Panc1 (cell line): ENCODE measurements around the gene MBOAT1. TPM values are rescaled to one million over a fixed set of nuclear protein-coding genes. Genes with fewer than 3 reads are reported as not detected.

Experiments
- ATAC-seq: fragments of 200-7000 bp; cut with Tn5 transposase; 2 replicates; pipeline ENCODE4 v1.9.1; 2020; ENCODE audit warnings: mild to moderate bottlenecking, moderate library complexity
- BruUV-seq: library from RNA; stranded (reverse); fragments of 400-500 nt; replicated peaks from 2 replicates; lab custom pipeline; 2021; lab: Mats Ljungman, UMichigan
- CTCF ChIA-PET: fragments of 300-600 bp; sonication (Branson Sonifier 250); formaldehyde crosslinking; loops from one replicate; lab custom pipeline; 2022; ENCODE audit warnings: antibody characterized with exemption; lab: Charles Lee
- POLR2A ChIA-PET: fragments of 300-600 bp; sonication (Branson Sonifier 250); formaldehyde crosslinking; loops from one replicate; lab custom pipeline; 2022; ENCODE audit warnings: antibody characterized with exemption; lab: Charles Lee
- DNase-seq: peaks from one replicate; pipeline ENCODE4 v3.0.0-alpha.2; 2010; ENCODE audit warnings: low read depth, low spot score
- H3K27ac ChIP-seq: 2 replicates; pipeline ENCODE4 v1.5.1; 2011; ENCODE audit warnings: mild to moderate bottlenecking, low read length, inconsistent platforms
- H3K27me3 ChIP-seq: fragments of 200-500 bp; sonication (Bioruptor generic); 2 replicates; pipeline ENCODE4 v1.6.0; 2014; ENCODE audit warnings: low read length, inconsistent platforms; ENCODE audit not compliant: control insufficient read depth, insufficient read depth
- H3K36me3 ChIP-seq: fragments of 200-500 bp; sonication (Bioruptor generic); 2 replicates; pipeline ENCODE4 v1.5.1; 2014; ENCODE audit warnings: inconsistent platforms, mild to moderate bottlenecking, low read length, moderate library complexity; ENCODE audit not compliant: control insufficient read depth, insufficient read depth
- H3K4me1 ChIP-seq: 2 replicates; pipeline ENCODE4 v1.5.1; 2011; ENCODE audit warnings: inconsistent platforms, mild to moderate bottlenecking, low read length, moderate library complexity; ENCODE audit not compliant: control insufficient read depth, insufficient read depth
- H3K4me3 ChIP-seq, 2 experiments: 2 replicates each; pipeline ENCODE4 v1.5.1; 2011 to 2012; ENCODE audit warnings: low read depth in 2 of 2, low read length in 2 of 2, mild to moderate bottlenecking in 2 of 2, inconsistent platforms in 1 of 2, moderate library complexity in 1 of 2
- H3K9me3 ChIP-seq: fragments of 200-500 bp; sonication (Bioruptor generic); 2 replicates; pipeline ENCODE4 v1.5.1; 2014; ENCODE audit warnings: low read depth, mild to moderate bottlenecking, inconsistent platforms, low read length, moderate library complexity; ENCODE audit not compliant: control insufficient read depth, insufficient read depth
- CTCF ChIP-seq: fragments of 450-650 bp; IDR thresholded peaks from 2 replicates; pipeline ENCODE4 v1.5.1; 2017; ENCODE audit warnings: mild to moderate bottlenecking
- POLR2AphosphoS5 ChIP-seq: IDR thresholded peaks from 2 replicates; pipeline ENCODE4 v1.6.1; 2012; ENCODE audit warnings: mild to moderate bottlenecking, low read depth, low read length, moderate library complexity
- REST ChIP-seq, 2 experiments: IDR thresholded peaks; 2 replicates each; pipeline ENCODE4 v1.6.1; 2011 to 2012; ENCODE audit warnings: low read depth in 2 of 2, control low read depth in 1 of 2, low read length in 1 of 2, mild to moderate bottlenecking in 1 of 2, moderate library complexity in 1 of 2; ENCODE audit not compliant: insufficient read depth in 1 of 2
- SIN3A ChIP-seq: IDR thresholded peaks from 2 replicates; pipeline ENCODE4 v1.6.1; 2012; ENCODE audit warnings: low read depth, mild to moderate bottlenecking, low read length, moderate library complexity, borderline replicate concordance; ENCODE audit not compliant: insufficient read depth
- TCF7L2 ChIP-seq: IDR thresholded peaks from 2 replicates; pipeline ENCODE4 v1.6.1; 2011; ENCODE audit warnings: mild to moderate bottlenecking, low read depth, low read length, inconsistent platforms
- in situ Hi-C: cut with HindIII; loops from 2 replicates; pipeline ENCODE4 v1.10.0; 2016; ENCODE audit warnings: low sequenced_read_pairs, low pct_unique_long_range_greater_than_20kb
- intact Hi-C: fragments of 100-400 bp; cut with micrococcal nuclease; formaldehyde crosslinking; loops from one replicate; pipeline ENCODE4 v1.10.0; 2022; ENCODE audit not compliant: unreplicated experiment
- total RNA-seq: library from RNA; stranded (reverse); gene quantifications from one replicate; pipeline ENCODE4 v1.2.1, GENCODE V29; 2021; ENCODE audit not compliant: unreplicated experiment

Gene MBOAT1
- total RNA-seq, 1 experiment from 2014 or later = 15.1 TPM

- H3K27ac ChIP-seq = no peak overlapping the region
- ATAC-seq = no peak
- TF ChIP-seq POLR2AphosphoS5 = no peak
- TF ChIP-seq CTCF = no peak
- TF ChIP-seq REST (IDR thresholded peaks at IDR 0.05; ENCODE audit: insufficient read depth in 1 of 2, low read depth in 2 of 2, low read length in 1 of 2) = no peak
- H3K36me3 ChIP-seq = no peaks in the 10 kb centered on the region
- in situ Hi-C loops = no loop called here
- H3K9me3 ChIP-seq = no peaks in the 10 kb centered on the region
- no peaks in the 10 kb centered on the region for H3K4me1 ChIP-seq
- DNase-seq = no peak
- BruUV-seq = no TSS peak
- ChIA-PET POLR2A (no interaction called here), CTCF (no interaction called here)
- intact Hi-C loops = no loop called here
- H3K27me3 ChIP-seq = no peaks in the 10 kb centered on the region
- no peak overlapping the region for H3K4me3 ChIP-seq
Measured at GRCh38 chr6:20183706-20184105, 28.6 kb downstream of the MBOAT1 start.

GRCh38 chr6:20182926-20183521 is 29.2 kb downstream of the MBOAT1 start:
- Histone ChIP-seq H3K27ac (no peak overlapping the region), H3K4me3 (no peak overlapping the region), H3K9me3 (no peaks in the 10 kb centered on the region), H3K4me1 (no peaks in the 10 kb centered on the region), H3K27me3 (no peaks in the 10 kb centered on the region), H3K36me3 (no peaks in the 10 kb centered on the region)
- no peak for DNase-seq
- CTCF ChIA-PET = no interaction called here
- POLR2A ChIA-PET = no interaction called here
- no TSS peak for BruUV-seq
- intact Hi-C loops (no loop called here), in situ Hi-C loops (no loop called here)
- TF ChIP-seq SIN3A (no peak), TCF7L2 (no peak), CTCF (no peak), REST (IDR thresholded peaks at IDR 0.05; ENCODE audit: insufficient read depth in 1 of 2, low read depth in 2 of 2, low read length in 1 of 2) (no peak), POLR2AphosphoS5 (no peak)
- ATAC-seq = no peak
